Measurements from ENCODE around the gene NFATC1.
"Not testable (repeated sequence)": the region's sequence is repeated elsewhere in the genome, so short reads cannot be mapped to it uniquely, and the experiment has no call there.

The NFATC1 gene

GRCh38 chr18:79374408-79375171 lies 21.1 kb upstream of the NFATC1 start:
- no peak overlapping the region for H3K4me3 ChIP-seq (ENCODE audit: low read depth, low read length)
- DNase-seq (ENCODE audit: low read depth), result peak; percentile 67
- TF ChIP-seq, protein P1, sequence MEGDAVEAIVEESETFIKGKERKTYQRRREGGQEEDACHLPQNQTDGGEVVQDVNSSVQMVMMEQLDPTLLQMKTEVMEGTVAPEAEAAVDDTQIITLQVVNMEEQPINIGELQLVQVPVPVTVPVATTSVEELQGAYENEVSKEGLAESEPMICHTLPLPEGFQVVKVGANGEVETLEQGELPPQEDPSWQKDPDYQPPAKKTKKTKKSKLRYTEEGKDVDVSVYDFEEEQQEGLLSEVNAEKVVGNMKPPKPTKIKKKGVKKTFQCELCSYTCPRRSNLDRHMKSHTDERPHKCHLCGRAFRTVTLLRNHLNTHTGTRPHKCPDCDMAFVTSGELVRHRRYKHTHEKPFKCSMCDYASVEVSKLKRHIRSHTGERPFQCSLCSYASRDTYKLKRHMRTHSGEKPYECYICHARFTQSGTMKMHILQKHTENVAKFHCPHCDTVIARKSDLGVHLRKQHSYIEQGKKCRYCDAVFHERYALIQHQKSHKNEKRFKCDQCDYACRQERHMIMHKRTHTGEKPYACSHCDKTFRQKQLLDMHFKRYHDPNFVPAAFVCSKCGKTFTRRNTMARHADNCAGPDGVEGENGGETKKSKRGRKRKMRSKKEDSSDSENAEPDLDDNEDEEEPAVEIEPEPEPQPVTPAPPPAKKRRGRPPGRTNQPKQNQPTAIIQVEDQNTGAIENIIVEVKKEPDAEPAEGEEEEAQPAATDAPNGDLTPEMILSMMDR (IDR thresholded peaks at IDR 0.05; ENCODE audit: low read depth, low read length, missing control alignments), result no peak

DNA sequence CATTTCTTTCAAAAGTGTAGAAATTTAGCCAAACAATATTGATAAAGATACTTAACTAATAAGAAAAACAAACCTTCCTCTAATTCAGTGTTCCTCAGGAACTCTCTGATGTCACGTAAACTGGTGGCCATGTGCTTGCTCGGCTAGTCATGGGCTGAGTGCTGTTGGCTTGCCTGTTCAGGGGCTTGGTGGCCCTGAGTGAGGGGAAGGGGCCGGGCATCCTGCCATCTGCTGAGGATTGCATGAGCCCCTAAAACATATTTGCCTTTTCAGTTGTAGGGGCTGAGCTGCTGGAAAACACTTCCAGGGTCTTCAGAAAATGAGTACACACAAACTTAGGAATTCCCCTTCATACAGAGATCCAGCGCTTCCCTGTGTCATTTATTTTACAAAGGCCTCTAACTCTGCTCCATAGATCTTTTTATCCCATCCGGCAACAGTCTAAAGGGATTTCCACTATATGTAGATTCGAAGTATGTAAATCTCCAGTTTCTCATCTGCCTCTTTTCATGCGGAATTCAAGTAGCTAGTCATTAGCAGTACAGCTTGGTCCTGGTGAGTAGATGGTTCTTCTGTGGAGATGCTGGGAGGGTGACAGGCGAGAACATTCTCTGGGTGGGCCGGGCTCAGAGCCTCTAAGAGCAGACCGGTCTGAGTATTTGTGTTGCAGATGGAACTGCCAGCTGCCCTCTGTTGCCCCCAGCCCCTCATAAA lies 20.1 kb upstream of the NFATC1 start:
- TF ChIP-seq, protein P1 (IDR thresholded peaks at IDR 0.05; ENCODE audit: low read depth, low read length, missing control alignments), result no peak
- no peak for DNase-seq (ENCODE audit: low read depth)
- H3K4me3 ChIP-seq (ENCODE audit: low read depth, low read length), result no peak overlapping the region

- not testable (repeated sequence) for H3K4me3 ChIP-seq (ENCODE audit: low read depth, low read length); DNase-seq (ENCODE audit: low read depth)
Observed at GRCh38 chr18:79376661-79377060, 19.1 kb upstream of the NFATC1 start.

- no peak overlapping the region for H3K4me3 ChIP-seq (ENCODE audit: low read depth, low read length)
- no peak for DNase-seq (ENCODE audit: low read depth)
- TF ChIP-seq, protein P1 (IDR thresholded peaks at IDR 0.05; ENCODE audit: low read depth, low read length, missing control alignments), result no peak
Observed at GRCh38 chr18:79377187-79377891, 18.4 kb upstream of the NFATC1 start.

GRCh38 chr18:79378536-79379250 lies 17.0 kb upstream of the NFATC1 start:
- no peak for DNase-seq (ENCODE audit: low read depth)
- no peak overlapping the region for H3K4me3 ChIP-seq (ENCODE audit: low read depth, low read length)
- TF ChIP-seq, protein P1 (IDR thresholded peaks at IDR 0.05; ENCODE audit: low read depth, low read length, missing control alignments), result peak; percentile 98

GRCh38 chr18:79379251-79379905 lies 16.4 kb upstream of the NFATC1 start:
- no peak overlapping the region for H3K4me3 ChIP-seq (ENCODE audit: low read depth, low read length)
- TF ChIP-seq, protein P1 (IDR thresholded peaks at IDR 0.05; ENCODE audit: low read depth, low read length, missing control alignments), result no peak
- DNase-seq (ENCODE audit: low read depth), result no peak
